HCT116 (cell line): Measurements from ENCODE around the gene DIP2A. TPM values are rescaled to one million over a fixed set of nuclear protein-coding genes. Genes with fewer than 3 reads are reported as not detected.

Source experiments
- ATAC-seq: fragments of 200-7000 bp; cut with Tn5 transposase; 2 replicates; pipeline ENCODE4 v1.9.1; 2020; ENCODE audit warnings: mild to moderate bottlenecking, moderate library complexity
- BruUV-seq: library from RNA; stranded (reverse); fragments of 400-500 nt; replicated peaks from 2 replicates; lab custom pipeline; 2021; lab: Mats Ljungman, UMichigan
- CTCF ChIA-PET: fragments of 300-600 bp; sonication (Branson Sonifier 250); formaldehyde crosslinking; loops from one replicate; lab custom pipeline; 2021; ENCODE audit warnings: antibody characterized with exemption; lab: Charles Lee
- POLR2A ChIA-PET: fragments of 300-600, 350-600 bp; sonication (Branson Sonifier 250); formaldehyde crosslinking; loops from one replicate; lab custom pipeline; 2021; ENCODE audit warnings: antibody characterized with exemption; lab: Charles Lee
- RAD21 ChIA-PET, 2 experiments: fragments of 300-600 bp; sonication (Branson Sonifier 250); formaldehyde crosslinking; loops; one replicate each; lab custom pipeline; 2023; ENCODE audit warnings: low total read pairs in 2 of 2; ENCODE audit not compliant: uncharacterized antibody in 2 of 2, unreplicated experiment in 2 of 2, low non-redundant PET in 1 of 2; lab: Charles Lee
- DNase-seq: peaks from one replicate; pipeline ENCODE4 v3.0.0-alpha.2; 2010; ENCODE audit warnings: low read depth, low spot score
- H2AFZ ChIP-seq: fragments of 200-600 bp; shearing (Covaris generic), sonication (generic); 2 replicates; pipeline ENCODE4 v1.6.1; 2017; ENCODE audit warnings: low read depth, mixed run types, mixed read lengths, antibody characterized with exemption, low read length; ENCODE audit not compliant: poor library complexity, severe bottlenecking
- H3K27ac ChIP-seq: 2 replicates; pipeline ENCODE4 v1.5.1; 2012; ENCODE audit warnings: low read depth, low read length
- H3K27me3 ChIP-seq: fragments of 200-600 bp; sonication (generic); 2 replicates; pipeline ENCODE4 v1.6.1; 2016; ENCODE audit warnings: mixed run types, low read length, mixed read lengths; ENCODE audit not compliant: insufficient read depth
- H3K36me3 ChIP-seq, 2 experiments: fragments of 200-500 bp in 1 of 2; fragments of 200-600 bp in 1 of 2; sonication (Bioruptor generic) in 1 of 2; sonication (generic) in 1 of 2; 2 replicates each; pipeline versions ENCODE4 v1.5.1 to v1.6.1; 2014 to 2016; ENCODE audit warnings: low read length in 2 of 2, inconsistent platforms in 1 of 2, mixed read lengths in 1 of 2, mixed run types in 1 of 2; ENCODE audit not compliant: insufficient read depth in 2 of 2, control insufficient read depth in 1 of 2
- H3K4me1 ChIP-seq, 2 experiments: fragments of 200-600 bp in 1 of 2; sonication (generic) in 1 of 2; 2 replicates each; pipeline versions ENCODE4 v1.5.1 to v1.6.1; 2012 to 2017; ENCODE audit warnings: low read length in 2 of 2, inconsistent platforms in 1 of 2, mild to moderate bottlenecking in 1 of 2, mixed read lengths in 1 of 2, mixed run types in 1 of 2, moderate library complexity in 1 of 2; ENCODE audit not compliant: insufficient read depth in 2 of 2, control insufficient read depth in 1 of 2
- H3K4me2 ChIP-seq: fragments of 200-600 bp; sonication (generic); 2 replicates; pipeline ENCODE4 v1.6.1; 2017; ENCODE audit warnings: mixed run types, low read length, mixed read lengths
- H3K4me3 ChIP-seq, 2 experiments: fragments of 200-600 bp in 1 of 2; sonication (generic) in 1 of 2; replicated peaks in 1 of 2; 2 replicates each; pipeline ENCODE4 v1.5.1; 2011 to 2016; ENCODE audit warnings: low read length in 2 of 2, control low read depth in 1 of 2, low read depth in 1 of 2, mild to moderate bottlenecking in 1 of 2, mixed read lengths in 1 of 2, mixed run types in 1 of 2
- H3K79me2 ChIP-seq: fragments of 200-600 bp; sonication (generic); 2 replicates; pipeline ENCODE4 v1.6.1; 2017; ENCODE audit warnings: mild to moderate bottlenecking, mixed run types, low read length, moderate library complexity, mixed read lengths; ENCODE audit not compliant: insufficient read depth
- H3K9ac ChIP-seq: fragments of 200-600 bp; sonication (generic); 2 replicates; pipeline ENCODE4 v1.6.1; 2016; ENCODE audit warnings: low read length, mixed read lengths
- H3K9me2 ChIP-seq: fragments of 200-600 bp; sonication (generic), shearing (Covaris generic); 2 replicates; pipeline ENCODE4 v1.6.1; 2017; ENCODE audit warnings: mixed run types, mild to moderate bottlenecking, moderate library complexity; ENCODE audit not compliant: insufficient read depth
- H3K9me3 ChIP-seq, 2 experiments: fragments of 200-500 bp in 1 of 2; fragments of 200-600 bp in 1 of 2; sonication (Bioruptor generic) in 1 of 2; sonication (generic) in 1 of 2; 2 replicates each; pipeline ENCODE4 v1.6.1; 2014 to 2017; ENCODE audit warnings: low read length in 2 of 2, mixed read lengths in 2 of 2, inconsistent platforms in 1 of 2, low read depth in 1 of 2, mild to moderate bottlenecking in 1 of 2, mixed run types in 1 of 2, moderate library complexity in 1 of 2; ENCODE audit not compliant: control insufficient read depth in 1 of 2, insufficient read depth in 1 of 2
- H4K20me1 ChIP-seq: fragments of 200-600 bp; sonication (generic), shearing (Covaris generic); 2 replicates; pipeline ENCODE4 v1.6.1; 2017; ENCODE audit warnings: mixed run types, mild to moderate bottlenecking, moderate library complexity; ENCODE audit not compliant: insufficient read depth
- CBX3 ChIP-seq: IDR thresholded peaks from 2 replicates; pipeline ENCODE4 v1.6.1; 2012; ENCODE audit warnings: low read depth
- CEBPB ChIP-seq: IDR thresholded peaks from 2 replicates; pipeline ENCODE4 v1.6.1; 2012; ENCODE audit warnings: low read depth
- ELF1 ChIP-seq: IDR thresholded peaks from 2 replicates; pipeline ENCODE4 v1.6.1; 2012; ENCODE audit warnings: low read depth, borderline replicate concordance
- EZH2phosphoT487 ChIP-seq: fragments of 200-600 bp; IDR thresholded peaks from 2 replicates; pipeline ENCODE4 v1.6.1; 2018; ENCODE audit warnings: antibody characterized with exemption, borderline replicate concordance
- FOSL1 ChIP-seq: IDR thresholded peaks from 2 replicates; pipeline ENCODE4 v1.6.1; 2012; ENCODE audit warnings: low read depth
- MAX ChIP-seq: IDR thresholded peaks from 2 replicates; pipeline ENCODE4 v1.6.1; 2012
- RAD21 ChIP-seq: IDR thresholded peaks from 2 replicates; pipeline ENCODE4 v1.6.1; 2012; ENCODE audit warnings: low read depth, mild to moderate bottlenecking
- REST ChIP-seq: IDR thresholded peaks from 2 replicates; pipeline ENCODE4 v1.6.1; 2012; ENCODE audit warnings: low read depth
- SP1 ChIP-seq: IDR thresholded peaks from 2 replicates; pipeline ENCODE4 v1.6.1; 2012; ENCODE audit warnings: low read depth
- SRF ChIP-seq: IDR thresholded peaks from 2 replicates; pipeline ENCODE4 v1.6.1; 2012; ENCODE audit warnings: low read depth
- TCF7L2 ChIP-seq: IDR thresholded peaks from 2 replicates; pipeline ENCODE4 v1.7.0; 2011; ENCODE audit warnings: borderline replicate concordance, inconsistent platforms; ENCODE audit not compliant: insufficient read depth, insufficient read length; ENCODE audit errors: extremely low read depth
- YY1 ChIP-seq: IDR thresholded peaks from 2 replicates; pipeline ENCODE4 v1.6.1; 2011; ENCODE audit warnings: low read length, low read depth, moderate library complexity, mild to moderate bottlenecking; ENCODE audit not compliant: insufficient replicate concordance; ENCODE audit errors: extremely low read depth
- ZFX ChIP-seq: fragments of 450-650 bp; IDR thresholded peaks from 2 replicates; pipeline ENCODE4 v1.6.1; 2017
- intact Hi-C: fragments of 100-400 bp; cut with micrococcal nuclease; formaldehyde crosslinking; loops from 2 replicates; pipeline ENCODE4 v1.10.0; 2022
- total RNA-seq: library from RNA; stranded (reverse); gene quantifications from one replicate; pipeline ENCODE4 v1.2.1, GENCODE V29; 2021; ENCODE audit not compliant: unreplicated experiment

Gene DIP2A
- total RNA-seq, 1 experiment from 2014 or later, result 39.9 TPM

GRCh38 chr21:46428987-46429710 lies 29.5 kb upstream of the DIP2A start:
- H3K27me3 ChIP-seq, result no peaks in the 10 kb centered on the region
- ATAC-seq, result no peak
- no peaks in the 10 kb centered on the region for H3K79me2 ChIP-seq
- intact Hi-C loops, result no loop called here
- no peak overlapping the region for H3K27ac ChIP-seq
- TF ChIP-seq FOSL1, result no peak
- no peak for TF ChIP-seq RAD21
- TF ChIP-seq YY1, result no peak
- no peak for TF ChIP-seq TCF7L2
- no peak for TF ChIP-seq ZFX
- no peak for TF ChIP-seq EZH2phosphoT487
- no peak for TF ChIP-seq SRF
- no peak for TF ChIP-seq ELF1
- no peak for TF ChIP-seq MAX
- no peak for TF ChIP-seq SP1
- no peak for TF ChIP-seq CBX3
- no peak for TF ChIP-seq REST
- TF ChIP-seq CEBPB, result no peak
- H3K9ac ChIP-seq, result no peak overlapping the region
- no peaks in the 10 kb centered on the region for H3K9me2 ChIP-seq
- no peak overlapping the region for H3K4me2 ChIP-seq
- H3K9me3 ChIP-seq, result no peaks in the 10 kb centered on the region
- BruUV-seq, result no TSS peak
- peaks cover 2 to 6% of the 10 kb centered on the region in 2 experiments; a peak in 2 of 4 replicates for H3K36me3 ChIP-seq
- H4K20me1 ChIP-seq, result no peaks in the 10 kb centered on the region
- H3K4me3 ChIP-seq, result no peak overlapping the region
- no peaks in the 10 kb centered on the region for H3K4me1 ChIP-seq
- no peak overlapping the region for H2AFZ ChIP-seq
- ChIA-PET CTCF (no interaction called here), POLR2A (no interaction called here), RAD21 (no interaction called here)
- no peak for DNase-seq
